ENCODE results near the gene NME3. TPM values are rescaled to one million over a fixed set of nuclear protein-coding genes. Genes with fewer than 3 reads are reported as not detected.

NME3 gene
- total RNA-seq, 2 donors from 2014 or later = 35.7 to 43.4 TPM

Small RNAs within 50 kb of the gene (microRNA-seq; reads per million reads assigned to microRNA genes)
- 0.54 to 0.81 reads per million in 2 donors for gene MIR3177

Other genes with a start within 250 kb of the NME3 start
- gene TMEM204, start 237.9 kb downstream of the NME3 start, total RNA-seq = 10 to 100 TPM; 26.7 to 29.4 TPM
- 1 to 10 TPM; 6.9 to 8.6 TPM for gene IFT140, start 159.5 kb downstream of the NME3 start, total RNA-seq
- gene CRAMP1, start 159.2 kb downstream of the NME3 start, total RNA-seq = 10 to 100 TPM; 10.2 to 12.1 TPM
- gene JPT2, start 93.3 kb downstream of the NME3 start, total RNA-seq = 10 to 100 TPM; 29.1 to 35.3 TPM
- 10 to 100 TPM; 60.9 to 70.4 TPM for gene MAPK8IP3, start 65.3 kb downstream of the NME3 start, total RNA-seq
- 10 to 100 TPM in 1 of 2 donors, 1 to 10 TPM in 1; 6.9 to 11.9 TPM for gene EME2, start 1.3 kb upstream of the NME3 start, total RNA-seq
- 10 to 100 TPM; 57.0 to 69.2 TPM for gene MRPS34, start 1.6 kb upstream of the NME3 start, total RNA-seq
- 10 to 100 TPM; 25.9 to 27.7 TPM for gene SPSB3, start 11.0 kb upstream of the NME3 start, total RNA-seq
- 10 to 100 TPM; 32.5 to 33.6 TPM for gene NUBP2, start 11.4 kb upstream of the NME3 start, total RNA-seq
- gene IGFALS, start 22.2 kb upstream of the NME3 start, total RNA-seq = not detected
- 100 to 1,000 TPM; 113 to 123 TPM for gene HAGH, start 55.3 kb upstream of the NME3 start, total RNA-seq
- 10 to 100 TPM; 21.1 to 21.2 TPM for gene FAHD1, start 55.7 kb upstream of the NME3 start, total RNA-seq
- under 1 TPM; 0.18 to 0.21 TPM for gene MEIOB, start 100.6 kb upstream of the NME3 start, total RNA-seq
- not detected for gene HS3ST6, start 146.9 kb upstream of the NME3 start, total RNA-seq
- 10 to 100 TPM; 23.6 to 30.8 TPM for gene MSRB1, start 171.7 kb upstream of the NME3 start, total RNA-seq
- gene RPL3L, start 183.1 kb upstream of the NME3 start, total RNA-seq = 10 to 100 TPM; 33.4 to 78.2 TPM
- 100 to 1,000 TPM; 411 to 435 TPM for gene NDUFB10, start 188.0 kb upstream of the NME3 start, total RNA-seq
- 1,000 to 10,000 TPM; 1,152 to 1,209 TPM for gene RPS2, start 193.3 kb upstream of the NME3 start, total RNA-seq
- not detected for gene RNF151, start 195.3 kb upstream of the NME3 start, total RNA-seq
- 10 to 100 TPM; 19.4 to 21.5 TPM for gene TBL3, start 200.5 kb upstream of the NME3 start, total RNA-seq
- not detected for gene NOXO1, start 209.9 kb upstream of the NME3 start, total RNA-seq
- gene GFER, start 212.7 kb upstream of the NME3 start, total RNA-seq = 10 to 100 TPM; 18.1 to 20.6 TPM
- 1 to 10 TPM in 1 of 2 donors, under 1 TPM in 1; 0.74 to 1.9 TPM for gene SYNGR3, start 218.4 kb upstream of the NME3 start, total RNA-seq
- gene ZNF598, start 238.3 kb upstream of the NME3 start, total RNA-seq = 10 to 100 TPM; 14.7 to 22.9 TPM
- gene NPW, start 248.2 kb upstream of the NME3 start, total RNA-seq = under 1 TPM in 1 of 2 donors, not detected in 1; 0.84 TPM